Left lung (tissue), 10 donors: ENCODE measurements around the gene MFAP4. TPM values are rescaled to one million over a fixed set of nuclear protein-coding genes. Genes with fewer than 3 reads are reported as not detected.
A peak's percentile ranks its signal among the peaks of the same experiment; 100 is the strongest.

Experiments used
- ATAC-seq: fragments of 200-7000 bp; cut with Tn5 transposase; one replicate; pipeline ENCODE4 v1.9.1; 2020; ENCODE audit warnings: moderate library complexity
- DNase-seq, 4 donors: peaks; one replicate each; pipeline ENCODE4 v3.0.0-alpha.2; 2013 to 2020
- H3K27ac ChIP-seq, 2 donors: fragments of 200-600 bp; sonication (generic) in 1 of 2; one replicate each; pipeline versions ENCODE4 v1.5.0 to v1.8.0; 2020 to 2021
- H3K27me3 ChIP-seq, 2 donors: fragments of 200-600 bp; sonication (generic) in 1 of 2; one replicate each; pipeline versions ENCODE4 v1.5.0 to v1.8.0; 2020 to 2021
- H3K36me3 ChIP-seq, 2 donors: fragments of 200-600 bp; sonication (generic) in 1 of 2; one replicate each; pipeline versions ENCODE4 v1.5.0 to v1.8.0; 2020 to 2021
- H3K4me1 ChIP-seq, 2 donors: fragments of 200-600 bp; one replicate each; pipeline ENCODE4 v1.8.0; 2021
- H3K4me3 ChIP-seq, 2 donors: fragments of 200-600 bp; sonication (generic) in 1 of 2; one replicate each; pipeline versions ENCODE4 v1.5.0 to v1.8.0; 2020 to 2021; ENCODE audit warnings: mild to moderate bottlenecking in 1 of 2
- H3K9me3 ChIP-seq, 2 donors: fragments of 200-600 bp; sonication (generic) in 1 of 2; one replicate each; pipeline versions ENCODE4 v1.5.0 to v1.8.0; 2020 to 2021
- intact Hi-C, 2 donors: fragments of 100-400 bp; cut with DNase I; formaldehyde crosslinking; loops; one replicate each; pipeline versions ENCODE4 v1.11.2 to v1.14.2; 2022
- polyA plus RNA-seq, 6 donors: library from polyadenylated mRNA; unstranded; fragments of 120-200 nt; gene quantifications; one replicate each; pipeline ENCODE4 v1.2.1, GENCODE V29; 2013; ENCODE audit not compliant: insufficient read length in 6 of 6
- total RNA-seq, 2 donors: library from RNA; stranded (reverse); fragmentation: NEBNext Ultra II Directional; extraction: Animal tissue kit (Norgen Biotek cat#: 25700); gene quantifications; one replicate each; pipeline ENCODE4 v1.2.1, GENCODE V29; 2021
- TF ChIP-seq, protein P1 (sequence below), 2 donors: fragments of 200-600 bp; sonication (generic) in 1 of 2; IDR thresholded peaks; one replicate each; pipeline versions ENCODE4 v1.5.0 to v1.8.0; 2021; ENCODE audit warnings: antibody characterized with exemption in 2 of 2
- donor health status: DM: no; HTN: yes; CAD: no.
- donor health status: DM: no; HTN: no; CAD: no.

The MFAP4 gene
- total and polyA plus RNA-seq, 8 donors, result 91.0 to 601 (median 479) TPM

GRCh38 chr17:19375732-19376131 lies 11.3 kb downstream of the MFAP4 start:
- no peaks in the 10 kb centered on the region for H3K27me3 ChIP-seq
- peaks cover 10 to 47% of the 10 kb centered on the region in 2 donors for H3K4me1 ChIP-seq
- intact Hi-C loops, result loop anchor here in 1 of 2 donors (10.0 kb wide), 1 partner anchor 69 kb away; no protein-coding TSS in a partner anchor
- H3K36me3 ChIP-seq, result peaks cover 0 to 14% of the 10 kb centered on the region in 2 donors
- H3K4me3 ChIP-seq, result no peak overlapping the region
- TF ChIP-seq, protein P1, sequence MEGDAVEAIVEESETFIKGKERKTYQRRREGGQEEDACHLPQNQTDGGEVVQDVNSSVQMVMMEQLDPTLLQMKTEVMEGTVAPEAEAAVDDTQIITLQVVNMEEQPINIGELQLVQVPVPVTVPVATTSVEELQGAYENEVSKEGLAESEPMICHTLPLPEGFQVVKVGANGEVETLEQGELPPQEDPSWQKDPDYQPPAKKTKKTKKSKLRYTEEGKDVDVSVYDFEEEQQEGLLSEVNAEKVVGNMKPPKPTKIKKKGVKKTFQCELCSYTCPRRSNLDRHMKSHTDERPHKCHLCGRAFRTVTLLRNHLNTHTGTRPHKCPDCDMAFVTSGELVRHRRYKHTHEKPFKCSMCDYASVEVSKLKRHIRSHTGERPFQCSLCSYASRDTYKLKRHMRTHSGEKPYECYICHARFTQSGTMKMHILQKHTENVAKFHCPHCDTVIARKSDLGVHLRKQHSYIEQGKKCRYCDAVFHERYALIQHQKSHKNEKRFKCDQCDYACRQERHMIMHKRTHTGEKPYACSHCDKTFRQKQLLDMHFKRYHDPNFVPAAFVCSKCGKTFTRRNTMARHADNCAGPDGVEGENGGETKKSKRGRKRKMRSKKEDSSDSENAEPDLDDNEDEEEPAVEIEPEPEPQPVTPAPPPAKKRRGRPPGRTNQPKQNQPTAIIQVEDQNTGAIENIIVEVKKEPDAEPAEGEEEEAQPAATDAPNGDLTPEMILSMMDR (IDR thresholded peaks at IDR 0.05), result no peak
- DNase-seq (peak in 2 of 4 donors; percentile 72 to 84), ATAC-seq (no peak)
- H3K9me3 ChIP-seq, result no peaks in the 10 kb centered on the region
- H3K27ac ChIP-seq, result no peak overlapping the region

DNA sequence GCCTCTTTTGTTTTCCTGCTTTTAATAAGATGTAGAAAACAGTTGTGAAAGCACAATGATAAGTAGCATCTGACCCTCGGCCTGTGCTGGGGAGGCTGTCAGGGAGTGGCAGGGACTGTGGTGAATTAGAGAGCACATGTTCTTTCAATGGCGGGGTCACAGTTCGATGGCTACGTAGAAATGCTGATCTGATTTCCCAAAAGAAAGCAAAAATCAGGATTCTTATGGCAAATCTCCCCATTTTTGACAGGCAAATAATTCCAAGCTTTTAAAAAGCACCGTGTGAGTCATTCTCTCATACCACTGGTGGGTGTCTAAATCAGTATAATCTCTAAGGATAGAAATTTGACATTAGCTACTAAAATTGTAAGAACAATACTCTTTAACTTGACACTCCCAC lies 12.9 kb downstream of the MFAP4 start:
- H3K27me3 ChIP-seq, result no peaks in the 10 kb centered on the region
- ATAC-seq (no peak), DNase-seq (peak in 1 of 4 donors; percentile 28)
- H3K4me3 ChIP-seq, result no peak overlapping the region
- no peaks in the 10 kb centered on the region for H3K9me3 ChIP-seq
- peaks cover 4 to 50% of the 10 kb centered on the region in 2 donors for H3K4me1 ChIP-seq
- intact Hi-C loops, result loop anchor here in 1 of 2 donors (10.0 kb wide), 1 partner anchor 71 kb away; no protein-coding TSS in a partner anchor
- H3K27ac ChIP-seq, result no peak overlapping the region
- TF ChIP-seq, protein P1 (IDR thresholded peaks at IDR 0.05), result no peak
- no peaks in the 10 kb centered on the region for H3K36me3 ChIP-seq

DNA sequence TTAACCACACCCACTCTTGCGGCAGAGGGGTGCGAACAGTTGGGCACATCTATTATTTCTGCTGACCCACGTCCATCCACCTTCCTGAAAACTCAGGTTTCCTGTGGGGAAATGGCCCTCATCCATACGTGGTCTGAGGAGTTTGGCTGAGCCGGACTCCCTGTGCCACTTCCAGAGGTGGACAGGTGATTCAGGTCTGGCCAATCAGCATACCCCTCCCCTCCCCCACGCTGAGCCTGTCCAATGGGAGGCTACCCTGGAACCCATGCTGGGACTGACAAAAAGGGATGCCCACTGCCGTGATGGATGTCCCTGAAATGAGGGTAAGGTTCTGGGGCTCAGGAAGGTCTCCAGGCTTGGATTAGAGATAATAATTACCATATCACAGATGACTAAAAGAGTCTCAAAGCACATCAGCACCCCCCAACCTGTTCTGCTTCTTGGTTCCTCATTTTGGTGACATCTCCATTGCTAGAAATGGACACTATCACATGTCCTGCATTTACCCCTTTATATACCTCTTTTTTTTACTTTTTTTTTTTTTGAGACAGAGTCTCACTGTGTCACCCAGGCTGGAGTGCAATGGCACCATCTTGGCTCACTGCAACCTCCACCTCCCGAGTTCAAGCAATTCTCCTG lies 14.0 kb downstream of the MFAP4 start:
- Histone ChIP-seq H3K27ac (no peak overlapping the region), H3K27me3 (no peaks in the 10 kb centered on the region), H3K4me3 (no peak overlapping the region), H3K4me1 (peaks cover 0 to 45% of the 10 kb centered on the region in 2 donors), H3K36me3 (no peaks in the 10 kb centered on the region), H3K9me3 (no peaks in the 10 kb centered on the region)
- ATAC-seq, result no peak
- DNase-seq, result no peak
- TF ChIP-seq, protein P1 (IDR thresholded peaks at IDR 0.05), result no peak
- intact Hi-C loops, result loop anchor here in 1 of 2 donors (10.0 kb wide), 1 partner anchor 72 kb away; no protein-coding TSS in a partner anchor

- no peak overlapping the region for H3K27ac ChIP-seq
- H3K4me1 ChIP-seq, result peaks cover 0 to 45% of the 10 kb centered on the region in 2 donors
- H3K27me3 ChIP-seq, result no peaks in the 10 kb centered on the region
- intact Hi-C loops, result loop anchor here in 1 of 2 donors (10.0 kb wide), 1 partner anchor 72 kb away; no protein-coding TSS in a partner anchor
- ATAC-seq (no peak), DNase-seq (no peak)
- no peaks in the 10 kb centered on the region for H3K9me3 ChIP-seq
- no peak overlapping the region for H3K4me3 ChIP-seq
- no peaks in the 10 kb centered on the region for H3K36me3 ChIP-seq
- TF ChIP-seq, protein P1 (IDR thresholded peaks at IDR 0.05), result no peak
These were observed 14.6 kb downstream of the MFAP4 start for GRCh38 chr17:19372439-19372838.

GRCh38 chr17:19372011-19372370 lies 15.0 kb downstream of the MFAP4 start:
- DNase-seq, result no peak
- Histone ChIP-seq H3K9me3 (no peaks in the 10 kb centered on the region), H3K4me1 (peaks cover 0 to 42% of the 10 kb centered on the region in 2 donors), H3K27ac (no peak overlapping the region), H3K36me3 (no peaks in the 10 kb centered on the region), H3K27me3 (no peaks in the 10 kb centered on the region), H3K4me3 (no peak overlapping the region)
- TF ChIP-seq, protein P1 (IDR thresholded peaks at IDR 0.05), result no peak
- intact Hi-C loops, result loop anchor here in 1 of 2 donors (10.0 kb wide), 1 partner anchor 73 kb away; no protein-coding TSS in a partner anchor
- ATAC-seq, result no peak
